ENCODE data around the gene SUGT1. TPM values are rescaled to one million over a fixed set of nuclear protein-coding genes. Genes with fewer than 3 reads are reported as not detected.

The SUGT1 gene
- polyA plus RNA-seq, 1 donor from 2014 or later = 57.5 TPM

GRCh38 chr13:52651897-52652195 lies 790 bp upstream of the SUGT1 start:
- H4K20me1 ChIP-seq (ENCODE audit: insufficient read depth) = no peaks in the 10 kb centered on the region
- H3K9me2 ChIP-seq (ENCODE audit: insufficient read depth, low read length) = no peaks in the 10 kb centered on the region
- TF ChIP-seq EZH2 (IDR thresholded peaks at IDR 0.05; ENCODE audit: borderline replicate concordance, insufficient read depth, low read length, poor library complexity, severe bottlenecking) = no peak
- TF ChIP-seq RAD21 (conservative IDR thresholded peaks at IDR 0.05) = peak; percentile 50
- peak; percentile 34 for TF ChIP-seq SMC3 (conservative IDR thresholded peaks at IDR 0.05; ENCODE audit: poor library complexity)
- no peaks in the 10 kb centered on the region for H3K27me3 ChIP-seq (ENCODE audit: insufficient read depth, low read depth, low read length)
- H3K9me3 ChIP-seq (ENCODE audit: low read length) = no peaks in the 10 kb centered on the region
- H2AFZ ChIP-seq (ENCODE audit: low read depth, low read length) = peak overlapping the region; percentile 71
- H3K79me2 ChIP-seq (replicated peaks; ENCODE audit: insufficient read depth, low read length) = peaks cover 57% of the 10 kb centered on the region
- no peaks in the 10 kb centered on the region for H3K36me3 ChIP-seq (ENCODE audit: insufficient read depth, low read length)
- peak overlapping the region; percentile 91 for H3K9ac ChIP-seq (ENCODE audit: low read length)
- peak overlapping the region; percentile 98 for H3K27ac ChIP-seq (ENCODE audit: low read length)
- peaks cover 12% of the 10 kb centered on the region for H3F3A ChIP-seq (ENCODE audit: insufficient read depth, low read length, poor library complexity, severe bottlenecking)
- H3K4me3 ChIP-seq (ENCODE audit: low read length) = peak overlapping the region; percentile 87
- peak overlapping the region; percentile 95 for H3K4me2 ChIP-seq (ENCODE audit: low read length)

- peaks cover 61% of the 10 kb centered on the region for H3K79me2 ChIP-seq (replicated peaks; ENCODE audit: insufficient read depth, low read length)
- peak overlapping the region; percentile 84 for H2AFZ ChIP-seq (ENCODE audit: low read depth, low read length)
- peak; percentile 7 for TF ChIP-seq MXI1 (conservative IDR thresholded peaks at IDR 0.05; ENCODE audit: poor library complexity, severe bottlenecking)
- no peak for TF ChIP-seq EP300 (conservative IDR thresholded peaks at IDR 0.05; ENCODE audit: poor library complexity, severe bottlenecking)
- no peak for TF ChIP-seq EZH2 (IDR thresholded peaks at IDR 0.05; ENCODE audit: borderline replicate concordance, insufficient read depth, low read length, poor library complexity, severe bottlenecking)
- peak; percentile 11 for TF ChIP-seq CTCF (IDR thresholded peaks at IDR 0.05; ENCODE audit: poor library complexity, severe bottlenecking)
- TF ChIP-seq TAF1 (IDR thresholded peaks at IDR 0.05; ENCODE audit: low read depth) = no peak
- TF ChIP-seq SMC3 (conservative IDR thresholded peaks at IDR 0.05; ENCODE audit: poor library complexity) = peak; percentile 41
- no peak for TF ChIP-seq REST (IDR thresholded peaks at IDR 0.05; ENCODE audit: borderline replicate concordance)
- TF ChIP-seq POLR2AphosphoS5 (IDR thresholded peaks at IDR 0.05) = no peak
- peak; percentile 43 for TF ChIP-seq RAD21 (conservative IDR thresholded peaks at IDR 0.05)
- H4K20me1 ChIP-seq (ENCODE audit: insufficient read depth) = no peaks in the 10 kb centered on the region
- H3K9ac ChIP-seq (ENCODE audit: low read length) = peak overlapping the region; percentile 91
- no peaks in the 10 kb centered on the region for H3K9me3 ChIP-seq (ENCODE audit: low read length)
- H3K9me2 ChIP-seq (ENCODE audit: insufficient read depth, low read length) = no peaks in the 10 kb centered on the region
- H3F3A ChIP-seq (ENCODE audit: insufficient read depth, low read length, poor library complexity, severe bottlenecking) = peaks cover 12% of the 10 kb centered on the region
- peak overlapping the region; percentile 87 for H3K4me3 ChIP-seq (ENCODE audit: low read length)
- H3K27me3 ChIP-seq (ENCODE audit: insufficient read depth, low read depth, low read length) = no peaks in the 10 kb centered on the region
- H3K36me3 ChIP-seq (ENCODE audit: insufficient read depth, low read length) = no peaks in the 10 kb centered on the region
- H3K4me2 ChIP-seq (ENCODE audit: low read length) = no peak overlapping the region
- H3K27ac ChIP-seq (ENCODE audit: low read length) = peak overlapping the region; percentile 98
Measured at GRCh38 chr13:52652980-52653303, 306 bp downstream of the SUGT1 start.

- Histone ChIP-seq H3K9me3 (ENCODE audit: low read length) (no peaks in the 10 kb centered on the region), H3K4me3 (ENCODE audit: low read length) (no peak overlapping the region), H3K27ac (ENCODE audit: low read length) (no peak overlapping the region), H3K9ac (ENCODE audit: low read length) (no peak overlapping the region), H3F3A (ENCODE audit: insufficient read depth, low read length, poor library complexity, severe bottlenecking) (no peaks in the 10 kb centered on the region), H2AFZ (ENCODE audit: low read depth, low read length) (no peak overlapping the region), H4K20me1 (ENCODE audit: insufficient read depth) (no peaks in the 10 kb centered on the region), H3K9me2 (ENCODE audit: insufficient read depth, low read length) (no peaks in the 10 kb centered on the region), H3K36me3 (ENCODE audit: insufficient read depth, low read length) (peaks cover 7% of the 10 kb centered on the region), H3K79me2 (replicated peaks; ENCODE audit: insufficient read depth, low read length) (peaks cover 29% of the 10 kb centered on the region), H3K27me3 (ENCODE audit: insufficient read depth, low read depth, low read length) (no peaks in the 10 kb centered on the region), H3K4me2 (ENCODE audit: low read length) (no peak overlapping the region)
- TF ChIP-seq MXI1 (conservative IDR thresholded peaks at IDR 0.05; ENCODE audit: poor library complexity, severe bottlenecking) = no peak
- no peak for TF ChIP-seq POLR2AphosphoS5 (IDR thresholded peaks at IDR 0.05)
- no peak for TF ChIP-seq TAF1 (IDR thresholded peaks at IDR 0.05; ENCODE audit: low read depth)
- no peak for TF ChIP-seq EP300 (conservative IDR thresholded peaks at IDR 0.05; ENCODE audit: poor library complexity, severe bottlenecking)
- TF ChIP-seq SMC3 (conservative IDR thresholded peaks at IDR 0.05; ENCODE audit: poor library complexity) = no peak
- no peak for TF ChIP-seq REST (IDR thresholded peaks at IDR 0.05; ENCODE audit: borderline replicate concordance)
- no peak for TF ChIP-seq RAD21 (conservative IDR thresholded peaks at IDR 0.05)
- TF ChIP-seq CTCF (IDR thresholded peaks at IDR 0.05; ENCODE audit: poor library complexity, severe bottlenecking) = no peak
- no peak for TF ChIP-seq EZH2 (IDR thresholded peaks at IDR 0.05; ENCODE audit: borderline replicate concordance, insufficient read depth, low read length, poor library complexity, severe bottlenecking)
Measured at GRCh38 chr13:52659340-52659739, 6.7 kb downstream of the SUGT1 start.

All from neural cell (in vitro differentiated cells).